ENCODE results near the gene MTERF4.

GRCh38 chr2:241129086-241129871 lies 27.2 kb upstream of the MTERF4 start:
- no peak for TF ChIP-seq POLR2A (IDR thresholded peaks at IDR 0.05)
- no peak for TF ChIP-seq CTCF (IDR thresholded peaks at IDR 0.05)
